GM10266 (cell line): ENCODE results near the gene FAM170B.

Source experiments
- DNase-seq: peaks from one replicate; pipeline ENCODE4 v3.0.0; 2012; ENCODE audit errors: extremely low spot score
- TF ChIP-seq, protein P1 (sequence below): IDR thresholded peaks from 2 replicates; pipeline ENCODE4 v1.5.1; 2012; ENCODE audit warnings: mild to moderate bottlenecking, low read depth; ENCODE audit not compliant: control insufficient read depth, insufficient read depth; ENCODE audit errors: missing control alignments

Gene FAM170B

DNA sequence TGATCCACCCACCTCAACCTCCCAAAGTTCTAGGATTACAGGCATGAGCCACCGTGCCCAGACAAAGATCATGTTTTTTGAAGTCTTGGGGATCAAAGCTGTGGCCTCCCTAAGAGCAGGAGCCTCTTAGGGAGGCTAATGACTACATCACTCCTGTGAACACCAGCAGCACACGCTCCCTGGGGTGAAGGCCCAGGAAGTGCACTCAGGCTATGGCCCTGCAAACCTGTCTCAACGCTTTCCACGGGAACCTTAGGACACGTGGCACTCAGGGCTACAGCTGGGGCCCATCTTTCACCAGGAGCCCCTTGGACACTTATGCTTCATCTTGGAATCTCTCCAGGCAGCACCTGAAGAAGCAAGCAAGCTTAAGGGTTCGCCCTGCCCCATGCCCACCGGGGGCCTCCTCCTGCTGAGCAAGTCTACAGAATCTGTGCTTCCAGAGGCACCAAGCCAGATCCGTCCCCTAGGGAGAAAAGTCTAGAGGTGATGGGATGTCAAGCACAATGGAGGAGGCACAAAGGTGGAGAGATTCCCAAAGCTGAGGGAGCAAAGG, 36.9 kb downstream of the FAM170B start:
- TF ChIP-seq, protein P1, sequence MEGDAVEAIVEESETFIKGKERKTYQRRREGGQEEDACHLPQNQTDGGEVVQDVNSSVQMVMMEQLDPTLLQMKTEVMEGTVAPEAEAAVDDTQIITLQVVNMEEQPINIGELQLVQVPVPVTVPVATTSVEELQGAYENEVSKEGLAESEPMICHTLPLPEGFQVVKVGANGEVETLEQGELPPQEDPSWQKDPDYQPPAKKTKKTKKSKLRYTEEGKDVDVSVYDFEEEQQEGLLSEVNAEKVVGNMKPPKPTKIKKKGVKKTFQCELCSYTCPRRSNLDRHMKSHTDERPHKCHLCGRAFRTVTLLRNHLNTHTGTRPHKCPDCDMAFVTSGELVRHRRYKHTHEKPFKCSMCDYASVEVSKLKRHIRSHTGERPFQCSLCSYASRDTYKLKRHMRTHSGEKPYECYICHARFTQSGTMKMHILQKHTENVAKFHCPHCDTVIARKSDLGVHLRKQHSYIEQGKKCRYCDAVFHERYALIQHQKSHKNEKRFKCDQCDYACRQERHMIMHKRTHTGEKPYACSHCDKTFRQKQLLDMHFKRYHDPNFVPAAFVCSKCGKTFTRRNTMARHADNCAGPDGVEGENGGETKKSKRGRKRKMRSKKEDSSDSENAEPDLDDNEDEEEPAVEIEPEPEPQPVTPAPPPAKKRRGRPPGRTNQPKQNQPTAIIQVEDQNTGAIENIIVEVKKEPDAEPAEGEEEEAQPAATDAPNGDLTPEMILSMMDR = no peak
- DNase-seq = no peak

DNA sequence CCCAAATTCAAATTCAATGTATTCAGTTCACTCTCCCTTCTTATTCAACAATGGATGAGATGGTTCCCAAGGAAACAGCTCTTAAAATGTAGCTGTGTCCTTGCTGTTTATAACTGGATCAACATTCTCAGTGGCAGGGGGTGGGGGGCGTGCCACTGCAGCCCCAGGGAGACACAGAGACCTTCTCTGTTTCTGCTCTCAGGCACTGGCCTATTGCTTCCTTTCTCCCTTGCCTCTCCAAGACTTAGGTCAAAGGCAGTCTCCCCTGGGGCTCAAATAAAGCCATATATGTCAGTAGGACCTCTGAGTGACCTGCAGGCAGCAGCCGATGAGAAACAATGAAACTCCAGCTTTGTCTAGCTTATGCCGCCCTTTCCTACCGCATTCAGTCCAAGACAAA, 39.2 kb downstream of the FAM170B start:
- TF ChIP-seq, protein P1 = no peak
- DNase-seq = no peak

DNA sequence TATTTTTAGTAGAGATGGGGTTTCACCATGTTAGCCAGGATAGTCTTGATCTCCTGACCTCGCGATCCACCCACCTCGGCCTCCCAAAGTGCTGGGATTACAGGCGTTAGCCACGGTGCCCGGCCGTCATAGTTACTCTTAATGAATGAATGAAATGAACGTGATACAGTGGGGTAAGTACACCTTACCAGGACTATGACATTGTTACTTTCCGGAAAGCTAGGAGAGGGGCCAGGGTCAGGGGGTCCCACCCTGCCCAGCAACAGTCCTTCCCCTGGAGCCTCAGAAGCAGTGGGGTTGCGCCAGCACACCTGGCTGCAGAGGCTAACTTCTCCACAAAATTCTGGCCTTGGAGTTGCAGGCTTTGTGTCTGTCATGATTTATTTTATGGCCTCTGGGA, 39.9 kb downstream of the FAM170B start:
- TF ChIP-seq, protein P1 = no peak
- no peak for DNase-seq

DNA sequence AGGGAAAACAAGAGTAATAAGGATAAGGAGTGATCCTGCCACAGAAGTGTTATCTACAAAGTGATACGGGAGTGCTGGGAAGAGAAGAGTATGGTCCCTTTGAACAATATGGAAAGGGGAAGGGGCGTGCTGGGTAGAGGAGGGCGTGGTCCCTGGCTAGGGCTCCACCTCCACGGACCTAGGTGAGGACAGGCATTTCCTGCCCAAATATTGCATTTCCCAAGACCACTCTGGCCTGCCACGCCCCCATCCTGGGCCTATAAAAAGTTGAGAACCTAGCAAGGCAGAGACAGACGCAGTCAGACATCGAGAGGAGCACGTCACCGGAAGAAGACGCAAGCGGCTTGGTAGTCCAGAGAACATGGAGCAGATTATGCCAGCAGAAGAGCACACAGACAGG, 41.3 kb downstream of the FAM170B start:
- TF ChIP-seq, protein P1 = no peak
- no peak for DNase-seq

DNA sequence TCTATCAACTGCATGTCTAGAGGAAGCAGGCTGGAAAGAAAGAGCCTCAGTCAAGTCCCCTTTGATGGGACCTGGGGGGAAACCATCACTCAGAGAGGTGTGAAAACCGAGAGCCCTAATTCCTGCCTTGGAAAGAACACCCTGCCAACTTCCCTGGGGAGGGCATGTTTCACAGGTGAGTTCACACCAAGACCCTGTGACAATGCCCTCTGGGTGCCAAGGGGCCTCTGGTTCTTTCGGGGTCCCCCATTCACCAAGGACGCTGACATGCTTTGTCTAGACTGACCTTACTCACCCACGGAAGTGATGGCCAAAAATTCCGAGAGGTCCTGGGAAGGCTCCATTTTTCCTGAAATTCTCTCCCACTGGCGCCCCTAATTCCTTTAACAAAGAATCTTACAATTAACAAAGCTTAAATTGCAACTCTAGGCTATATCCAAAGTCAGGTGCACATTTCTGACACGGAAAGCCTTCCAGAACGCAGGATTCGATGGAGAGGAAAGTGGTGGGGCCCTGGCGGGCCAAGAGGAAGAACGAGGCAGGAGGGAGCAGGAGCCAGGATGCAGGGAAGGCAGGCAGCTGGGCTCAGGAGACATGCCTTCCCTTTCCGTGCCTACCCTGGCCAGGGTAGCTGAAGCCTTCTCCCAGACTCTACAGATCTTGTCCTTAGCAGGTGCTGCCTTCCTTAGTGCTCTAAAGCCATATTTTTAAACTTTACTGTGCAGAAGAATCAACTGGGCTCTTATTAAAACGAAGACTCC, 42.2 kb downstream of the FAM170B start:
- DNase-seq = no peak
- TF ChIP-seq, protein P1 = no peak

DNA sequence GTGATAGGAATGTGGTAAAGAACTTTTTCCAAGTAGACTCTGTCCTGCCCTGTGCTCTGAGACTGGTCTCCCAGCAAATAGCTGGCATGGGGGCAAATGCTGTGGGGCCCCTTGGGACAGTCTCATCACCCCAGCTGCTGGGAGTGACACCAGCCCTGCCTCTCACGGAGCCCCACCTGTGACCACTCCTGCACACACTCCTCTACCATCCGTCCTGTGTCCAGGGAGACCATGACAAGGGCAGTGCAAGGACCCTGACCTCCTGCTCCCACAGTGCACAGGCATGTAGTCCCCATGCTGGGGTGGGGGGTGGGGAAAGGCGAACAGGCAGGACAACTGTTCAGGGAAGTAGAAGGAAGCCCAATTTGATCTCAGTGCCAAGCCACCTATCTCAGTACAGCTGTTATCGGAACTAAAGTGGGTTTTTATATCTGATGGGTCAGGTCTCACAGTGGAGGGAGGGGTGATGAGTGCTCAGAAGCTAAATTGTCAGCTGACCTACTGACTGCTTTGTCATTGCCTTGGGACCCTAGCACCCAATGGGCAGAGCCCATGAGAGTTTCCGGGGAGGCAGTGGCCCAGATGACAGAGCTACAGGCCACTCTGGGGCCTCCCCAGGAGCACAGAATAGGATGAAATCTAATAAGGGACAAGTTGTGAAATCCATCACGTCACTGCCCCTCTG, 43.0 kb downstream of the FAM170B start:
- DNase-seq = no peak

DNA sequence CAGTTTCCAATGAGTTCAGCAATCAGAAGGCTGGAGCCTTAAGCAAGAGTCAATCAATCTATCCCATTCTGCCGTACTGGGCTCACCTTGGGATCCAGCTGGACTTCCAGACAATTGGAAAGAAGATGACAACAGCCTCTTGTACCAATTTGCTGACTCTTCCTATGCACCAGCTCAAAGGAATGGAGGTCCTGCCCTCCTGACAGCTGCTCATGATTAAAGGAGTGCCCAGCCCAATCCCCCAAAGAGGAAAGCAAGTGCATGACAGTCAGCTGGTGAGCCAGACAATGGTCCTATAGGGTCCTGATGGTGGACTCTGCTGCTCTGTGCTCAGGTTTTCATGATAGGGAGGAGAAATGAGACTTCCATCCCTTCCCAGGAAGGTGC, 43.6 kb downstream of the FAM170B start:
- no peak for DNase-seq
- TF ChIP-seq, protein P1 = no peak

More for the DNA sequence above, 43.0 kb downstream of the FAM170B start:
- TF ChIP-seq, protein P1 = no peak
